CD4-positive, alpha-beta T cell (primary cell): ENCODE results near the gene IMMP1L. TPM values are rescaled to one million over a fixed set of nuclear protein-coding genes. Genes with fewer than 3 reads are reported as not detected.

ENCODE experiments used
- ATAC-seq: fragments of 200-7000 bp; cut with Tn5 transposase; one replicate; pipeline ENCODE4 v1.10.0; 2022; ENCODE audit warnings: mild to moderate bottlenecking; ENCODE audit not compliant: poor library complexity
- CTCF ChIA-PET: fragments of 350-600 bp; sonication (Branson Sonifier 250); formaldehyde crosslinking; loops from one replicate; lab custom pipeline; 2021; ENCODE audit warnings: antibody characterized with exemption, inconsistent platforms; lab: Charles Lee
- POLR2A ChIA-PET: fragments of 350-600 bp; sonication (Branson Sonifier 250); formaldehyde crosslinking; loops from one replicate; lab custom pipeline; 2021; ENCODE audit warnings: antibody characterized with exemption, inconsistent platforms; lab: Charles Lee
- DNase-seq, 14 experiments: peaks; one replicate each; pipeline ENCODE4 v3.0.0-alpha.2; 2013 to 2020; ENCODE audit warnings: mixed read lengths in 2 of 14
- H3K27ac ChIP-seq, 2 donors: one replicate each; pipeline versions ENCODE4 v1.5.1 to v1.7.0; 2013; ENCODE audit warnings: low read length in 2 of 2, low read depth in 1 of 2, mild to moderate bottlenecking in 1 of 2
- H3K27me3 ChIP-seq, 2 experiments: 1 replicate in 1 of 2; 2 replicates in 1 of 2; pipeline versions ENCODE4 v1.6.1 to v1.7.0; 2013; ENCODE audit warnings: low read length in 2 of 2, control low read depth in 1 of 2, mild to moderate bottlenecking in 1 of 2, moderate library complexity in 1 of 2; ENCODE audit not compliant: insufficient read depth in 2 of 2, control insufficient read depth in 1 of 2
- H3K36me3 ChIP-seq: one replicate; pipeline ENCODE4 v1.6.1; 2013; ENCODE audit warnings: low read length, control low read depth; ENCODE audit not compliant: insufficient read depth
- H3K4me1 ChIP-seq: one replicate; pipeline ENCODE4 v1.6.1; 2013; ENCODE audit warnings: low read length, control low read depth; ENCODE audit not compliant: insufficient read depth
- H3K4me3 ChIP-seq: one replicate; pipeline ENCODE4 v1.5.1; 2013; ENCODE audit warnings: mild to moderate bottlenecking, low read length, moderate library complexity
- H3K9me3 ChIP-seq, 2 experiments: 1 replicate in 1 of 2; 2 replicates in 1 of 2; pipeline versions ENCODE4 v1.6.1 to v1.7.0; 2013; ENCODE audit warnings: low read length in 2 of 2, mild to moderate bottlenecking in 2 of 2, control low read depth in 1 of 2, moderate library complexity in 1 of 2; ENCODE audit not compliant: control insufficient read depth in 1 of 2, insufficient read depth in 1 of 2
- H3K27ac Mint-ChIP-seq: one replicate; pipeline ENCODE4 v1.8.0; 2020; ENCODE audit warnings: mixed read lengths
- H3K27me3 Mint-ChIP-seq: one replicate; pipeline ENCODE4 v1.8.0; 2021; ENCODE audit warnings: mixed read lengths
- H3K36me3 Mint-ChIP-seq: one replicate; pipeline ENCODE4 v1.8.0; 2021; ENCODE audit warnings: low read depth, mixed read lengths
- H3K4me1 Mint-ChIP-seq: one replicate; pipeline ENCODE4 v1.8.0; 2021; ENCODE audit warnings: low read depth, mixed read lengths
- H3K4me3 Mint-ChIP-seq: one replicate; pipeline ENCODE4 v1.8.0; 2020; ENCODE audit warnings: mild to moderate bottlenecking, mixed read lengths
- H3K9me3 Mint-ChIP-seq: one replicate; pipeline ENCODE4 v1.8.0; 2020; ENCODE audit warnings: mixed read lengths
- intact Hi-C, 2 experiments: fragments of 100-400 bp; cut with DNase I in 1 of 2; cut with micrococcal nuclease in 1 of 2; formaldehyde crosslinking; loops; one replicate each; pipeline versions ENCODE4 v1.15.1 to v1.9.0; 2023 to 2025; cut with DNase I, micrococcal nuclease
- total RNA-seq, 174 experiments: library from RNA in 2 of 174; stranded (reverse) in 2 of 174; gene quantifications; one replicate each; pipeline ENCODE4 v1.2.3 and lab custom pipeline; 2021 to 2026
- TF ChIP-seq, protein P1 (sequence below): fragments of 200-600 bp; IDR thresholded peaks from one replicate; pipeline ENCODE4 v1.8.0; 2022; ENCODE audit warnings: antibody characterized with exemption, mild to moderate bottlenecking

Gene IMMP1L
- total RNA-seq, 2 experiments from 2014 or later: 6.0 to 6.9 TPM

DNA sequence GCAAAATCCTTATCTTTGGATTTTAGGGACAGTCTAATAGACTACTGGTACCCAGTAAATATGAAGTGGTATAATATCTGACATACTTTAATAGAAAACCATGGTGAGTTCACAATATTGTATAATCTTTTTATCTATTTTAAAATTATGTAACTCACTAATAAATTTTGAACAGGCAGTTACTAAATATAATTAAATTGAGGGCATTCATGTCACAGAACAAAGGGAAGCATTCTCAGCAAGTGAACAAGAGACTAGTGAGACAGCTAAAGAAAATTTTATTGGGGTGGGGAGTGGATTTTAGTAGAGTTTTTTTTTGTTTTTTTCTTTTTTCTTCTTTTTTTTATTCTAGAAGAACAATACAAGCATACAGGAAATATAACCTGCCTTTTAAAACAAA lies 84.8 kb downstream of the IMMP1L start:
- Mint-ChIP-seq H3K4me1 (no peaks in the 10 kb centered on the region), H3K4me3 (no peak overlapping the region), H3K36me3 (peaks cover 19% of the 10 kb centered on the region), H3K27me3 (no peaks in the 10 kb centered on the region), H3K9me3 (no peaks in the 10 kb centered on the region), H3K27ac (no peak overlapping the region)
- no peaks in the 10 kb centered on the region for H3K4me1 ChIP-seq
- H3K27ac ChIP-seq: no peak overlapping the region
- POLR2A ChIA-PET: no interaction called here
- no peaks in the 10 kb centered on the region for H3K27me3 ChIP-seq
- no peak overlapping the region for H3K4me3 ChIP-seq
- CTCF ChIA-PET: no interaction called here
- DNase-seq (no peak), ATAC-seq (no peak)
- no peaks in the 10 kb centered on the region for H3K36me3 ChIP-seq
- no peaks in the 10 kb centered on the region for H3K9me3 ChIP-seq
- TF ChIP-seq, protein P1, sequence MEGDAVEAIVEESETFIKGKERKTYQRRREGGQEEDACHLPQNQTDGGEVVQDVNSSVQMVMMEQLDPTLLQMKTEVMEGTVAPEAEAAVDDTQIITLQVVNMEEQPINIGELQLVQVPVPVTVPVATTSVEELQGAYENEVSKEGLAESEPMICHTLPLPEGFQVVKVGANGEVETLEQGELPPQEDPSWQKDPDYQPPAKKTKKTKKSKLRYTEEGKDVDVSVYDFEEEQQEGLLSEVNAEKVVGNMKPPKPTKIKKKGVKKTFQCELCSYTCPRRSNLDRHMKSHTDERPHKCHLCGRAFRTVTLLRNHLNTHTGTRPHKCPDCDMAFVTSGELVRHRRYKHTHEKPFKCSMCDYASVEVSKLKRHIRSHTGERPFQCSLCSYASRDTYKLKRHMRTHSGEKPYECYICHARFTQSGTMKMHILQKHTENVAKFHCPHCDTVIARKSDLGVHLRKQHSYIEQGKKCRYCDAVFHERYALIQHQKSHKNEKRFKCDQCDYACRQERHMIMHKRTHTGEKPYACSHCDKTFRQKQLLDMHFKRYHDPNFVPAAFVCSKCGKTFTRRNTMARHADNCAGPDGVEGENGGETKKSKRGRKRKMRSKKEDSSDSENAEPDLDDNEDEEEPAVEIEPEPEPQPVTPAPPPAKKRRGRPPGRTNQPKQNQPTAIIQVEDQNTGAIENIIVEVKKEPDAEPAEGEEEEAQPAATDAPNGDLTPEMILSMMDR: no peak
- intact Hi-C loops: no loop called here

DNA sequence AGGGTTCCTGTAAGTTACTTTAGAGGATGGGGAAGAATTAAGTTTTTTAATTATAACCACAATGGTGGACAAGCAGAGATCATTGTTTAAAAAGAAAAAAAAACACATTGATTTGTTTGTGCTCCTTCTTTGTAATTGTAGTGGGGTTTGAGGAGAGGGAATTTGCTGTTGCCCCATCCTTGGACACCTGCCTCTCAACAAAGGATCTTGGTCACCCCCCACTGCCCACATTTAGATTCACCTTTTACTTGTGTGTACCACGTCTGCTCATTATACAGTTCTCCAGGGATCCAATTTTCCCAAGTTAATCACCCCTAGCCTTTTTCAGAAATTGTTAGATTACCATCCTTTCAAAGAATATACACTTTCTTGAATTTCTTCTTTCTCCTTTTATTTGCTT lies 86.7 kb downstream of the IMMP1L start:
- H3K36me3 Mint-ChIP-seq: no peaks in the 10 kb centered on the region
- H3K36me3 ChIP-seq: no peaks in the 10 kb centered on the region
- H3K4me3 ChIP-seq: no peak overlapping the region
- TF ChIP-seq, protein P1: no peak
- no peaks in the 10 kb centered on the region for H3K27me3 Mint-ChIP-seq
- no peak overlapping the region for H3K27ac ChIP-seq
- no peak overlapping the region for H3K27ac Mint-ChIP-seq
- H3K4me1 ChIP-seq: no peaks in the 10 kb centered on the region
- ATAC-seq (no peak), DNase-seq (no peak)
- no peak overlapping the region for H3K4me3 Mint-ChIP-seq
- ChIA-PET CTCF (interaction anchor here (0.6 kb wide), 1 partner anchor 1040 kb away, joined by 3 read pairs; no protein-coding TSS in a partner anchor), POLR2A (no interaction called here)
- no peaks in the 10 kb centered on the region for H3K27me3 ChIP-seq
- H3K4me1 Mint-ChIP-seq: no peaks in the 10 kb centered on the region
- no peaks in the 10 kb centered on the region for H3K9me3 Mint-ChIP-seq
- H3K9me3 ChIP-seq: no peaks in the 10 kb centered on the region
- intact Hi-C loops: no loop called here

DNA sequence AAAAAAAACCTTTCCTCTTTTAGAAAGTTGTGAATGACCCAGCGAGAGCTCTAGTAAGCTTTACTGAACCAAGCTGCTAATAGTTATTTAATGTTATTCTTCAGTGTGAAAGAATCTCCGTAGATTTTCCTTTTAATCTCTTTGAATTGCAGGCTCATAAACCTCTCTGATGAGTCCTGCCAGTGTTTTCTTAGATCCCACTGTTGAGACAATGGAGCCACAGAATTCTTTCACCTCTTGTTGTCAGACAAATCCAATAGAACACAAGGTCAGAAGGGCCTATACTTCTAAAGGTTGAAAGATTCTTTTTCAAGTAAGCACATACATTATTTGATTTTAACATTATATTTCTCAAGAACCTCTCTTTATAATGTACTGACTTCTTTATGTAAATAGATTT lies 87.6 kb downstream of the IMMP1L start:
- Histone ChIP-seq H3K27ac (no peak overlapping the region), H3K4me1 (no peaks in the 10 kb centered on the region), H3K4me3 (no peak overlapping the region), H3K9me3 (no peaks in the 10 kb centered on the region), H3K36me3 (peaks cover 2% of the 10 kb centered on the region), H3K27me3 (no peaks in the 10 kb centered on the region)
- DNase-seq: no peak
- H3K9me3 Mint-ChIP-seq: no peaks in the 10 kb centered on the region
- TF ChIP-seq, protein P1: no peak
- H3K4me3 Mint-ChIP-seq: no peak overlapping the region
- CTCF ChIA-PET: no interaction called here
- POLR2A ChIA-PET: no interaction called here
- peaks cover 4% of the 10 kb centered on the region for H3K36me3 Mint-ChIP-seq
- H3K4me1 Mint-ChIP-seq: no peaks in the 10 kb centered on the region
- no peak for ATAC-seq
- intact Hi-C loops: no loop called here
- no peaks in the 10 kb centered on the region for H3K27me3 Mint-ChIP-seq
- H3K27ac Mint-ChIP-seq: no peak overlapping the region
